HG02885 (cell line): ENCODE data around the gene OR10P1.
A peak's percentile ranks its signal among the peaks of the same experiment; 100 is the strongest.
"Not testable (repeated sequence)": the region's sequence is repeated elsewhere in the genome, so short reads cannot be mapped to it uniquely, and the experiment has no call there.

ENCODE experiments used
- ATAC-seq: cut with Tn5 transposase; IDR thresholded peaks from one replicate; pipeline ENCODE4 v1.9.1; 2021; ENCODE audit warnings: mild to moderate bottlenecking; ENCODE audit not compliant: unreplicated experiment, poor library complexity

Gene OR10P1

GRCh38 chr12:55650620-55651298 lies 14.1 kb downstream of the OR10P1 start:
- ATAC-seq, result not testable (repeated sequence)

GRCh38 chr12:55651299-55651683 lies 14.6 kb downstream of the OR10P1 start:
- ATAC-seq, result no peak

GRCh38 chr12:55652352-55652751 lies 15.7 kb downstream of the OR10P1 start:
- ATAC-seq, result no peak

- no peak for ATAC-seq
Measured at GRCh38 chr12:55653031-55653430, 16.3 kb downstream of the OR10P1 start.

- ATAC-seq, result no peak
Measured at GRCh38 chr12:55654511-55655214, 18.0 kb downstream of the OR10P1 start.

GRCh38 chr12:55657212-55657611 lies 20.5 kb downstream of the OR10P1 start:
- ATAC-seq, result no peak

- no peak for ATAC-seq
Measured at GRCh38 chr12:55658212-55658611, 21.5 kb downstream of the OR10P1 start.

GRCh38 chr12:55658635-55659391 lies 22.1 kb downstream of the OR10P1 start:
- no peak for ATAC-seq

GRCh38 chr12:55659486-55660385 lies 23.0 kb downstream of the OR10P1 start:
- ATAC-seq, result no peak

- ATAC-seq, result no peak
Measured at GRCh38 chr12:55663391-55663790, 26.7 kb downstream of the OR10P1 start.

- ATAC-seq, result no peak
Measured at GRCh38 chr12:55664826-55665225, 28.1 kb downstream of the OR10P1 start.

GRCh38 chr12:55666508-55666907 lies 29.8 kb downstream of the OR10P1 start:
- peak; percentile 53 for ATAC-seq

- no peak for ATAC-seq
Measured at GRCh38 chr12:55670276-55670675, 33.6 kb downstream of the OR10P1 start.

GRCh38 chr12:55671746-55672145 lies 35.1 kb downstream of the OR10P1 start:
- no peak for ATAC-seq

- peak; percentile 100 for ATAC-seq
Measured at GRCh38 chr12:55673638-55674037, 36.9 kb downstream of the OR10P1 start.

GRCh38 chr12:55675666-55676065 lies 39.0 kb downstream of the OR10P1 start:
- ATAC-seq, result no peak

- no peak for ATAC-seq
Measured at GRCh38 chr12:55676707-55677106, 40.0 kb downstream of the OR10P1 start.

GRCh38 chr12:55679691-55680090 lies 43.0 kb downstream of the OR10P1 start:
- ATAC-seq, result no peak

- no peak for ATAC-seq
Measured at GRCh38 chr12:55681142-55682077, 44.7 kb downstream of the OR10P1 start.
